LNCaP clone FGC (cell line): ENCODE data around the gene RCOR1.

Experiments used
- DNase-seq: peaks from one replicate; pipeline ENCODE4 v3.0.0-alpha.2; 2011; ENCODE audit warnings: low read depth
- H3K4me3 ChIP-seq: 2 replicates; pipeline ENCODE4 v1.5.1; 2011; ENCODE audit warnings: mild to moderate bottlenecking, low read depth, low read length, control low read depth
- CTCF ChIP-seq: IDR thresholded peaks from 2 replicates; pipeline ENCODE4 v1.5.1; 2012; ENCODE audit warnings: mild to moderate bottlenecking; ENCODE audit not compliant: control insufficient read depth, insufficient read depth; ENCODE audit errors: extremely low read depth

Gene RCOR1

GRCh38 chr14:102723650-102724049, 131.2 kb downstream of the RCOR1 start:
- TF ChIP-seq CTCF = no peak
- H3K4me3 ChIP-seq = no peak overlapping the region
- DNase-seq = no peak

GRCh38 chr14:102726191-102726949, 133.9 kb downstream of the RCOR1 start:
- no peak overlapping the region for H3K4me3 ChIP-seq
- DNase-seq = peak; percentile 90
- no peak for TF ChIP-seq CTCF

GRCh38 chr14:102727336-102728095, 135.1 kb downstream of the RCOR1 start:
- no peak for DNase-seq
- no peak for TF ChIP-seq CTCF
- no peak overlapping the region for H3K4me3 ChIP-seq

GRCh38 chr14:102728501-102728900, 136.1 kb downstream of the RCOR1 start:
- no peak for DNase-seq
- no peak overlapping the region for H3K4me3 ChIP-seq
- TF ChIP-seq CTCF = no peak

- DNase-seq = no peak
- TF ChIP-seq CTCF = no peak
- no peak overlapping the region for H3K4me3 ChIP-seq
Measured at GRCh38 chr14:102729268-102729667, 136.8 kb downstream of the RCOR1 start.

- TF ChIP-seq CTCF = no peak
Measured at GRCh38 chr14:102729825-102730224, 137.4 kb downstream of the RCOR1 start.

More at GRCh38 chr14:102729825-102730224, 137.4 kb downstream of the RCOR1 start:
- DNase-seq = no peak
- no peak overlapping the region for H3K4me3 ChIP-seq
